ENCODE results near the gene NACC1. TPM values are rescaled to one million over a fixed set of nuclear protein-coding genes. Genes with fewer than 3 reads are reported as not detected.

NACC1 gene
- total and polyA plus RNA-seq, 2 of the 13 experiments (the other 11 are each of a cell fraction or from before 2014, with no cell fraction given), result 31.8 to 42.3 TPM

DNA sequence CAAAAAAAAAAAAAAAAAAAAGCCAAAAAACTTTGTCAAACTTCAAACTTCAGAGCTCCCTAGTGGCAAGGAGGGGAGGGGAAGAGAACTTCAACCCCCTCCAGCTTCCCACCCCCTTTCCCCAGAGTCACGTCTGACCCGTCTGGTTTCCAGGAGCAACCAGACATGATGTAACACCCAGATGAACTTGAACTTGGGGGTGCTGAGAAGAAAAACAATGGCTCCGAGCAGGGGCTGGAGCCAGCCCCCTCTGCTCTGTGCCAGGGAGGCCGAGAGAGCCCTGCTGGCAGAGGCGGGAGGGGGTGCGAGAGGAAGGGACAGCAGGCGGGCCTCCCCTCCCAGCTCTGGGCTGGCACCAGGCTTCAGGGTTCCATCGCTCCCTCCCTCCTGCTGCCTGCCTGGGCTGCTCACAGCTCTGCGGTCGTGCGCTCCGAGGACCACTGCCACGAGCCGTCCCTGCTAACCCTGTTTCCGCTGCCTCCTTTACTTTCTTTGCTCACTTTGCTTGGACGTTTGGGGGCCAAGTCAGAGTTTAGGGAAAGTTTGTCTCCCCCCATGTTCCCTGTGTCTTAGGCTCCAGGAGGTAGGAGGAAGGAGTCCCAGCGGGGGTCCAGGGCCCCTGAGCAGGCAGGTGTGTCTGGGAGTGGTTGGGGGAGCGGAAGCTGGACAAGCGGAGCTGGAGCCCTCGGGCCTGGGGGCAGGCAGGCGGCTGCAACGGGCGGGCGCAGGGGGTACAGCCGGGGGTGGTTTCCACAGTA, 26.5 kb upstream of the NACC1 start:
- no peak for ATAC-seq
- H3K27me3 ChIP-seq (ENCODE audit: control insufficient read depth in 1 of 2, insufficient read depth in 2 of 2, low read length in 2 of 2), result no peaks in the 10 kb centered on the region
- H4K20me1 ChIP-seq (ENCODE audit: insufficient read depth, low read length), result no peaks in the 10 kb centered on the region; the same call in 1 of the 2 replicates
- in situ Hi-C loops (cut with HindIII; ENCODE audit: extremely low pct_ligation_motif_present, low pct_unique_long_range_greater_than_20kb), result loop anchor here (5.0 kb wide), 2 partner anchors 59 to 114 kb away; no protein-coding TSS in a partner anchor
- no peak overlapping the region for H3K27ac ChIP-seq (ENCODE audit: extremely low read length, insufficient read depth, low read length)
- ChIA-PET POLR2A (interaction anchor here (0.5 to 0.7 kb wide), 2 partner anchors 16 to 106 kb away, joined by 3 read pairs; no protein-coding TSS in a partner anchor), CTCF (ENCODE audit: low intra/inter-chr PET ratio, low total read pairs) (no interaction called here)
- H2AFZ ChIP-seq (ENCODE audit: low read length), result no peak overlapping the region
- no peak for TF ChIP-seq HNF4G (IDR thresholded peaks at IDR 0.05; ENCODE audit: borderline replicate concordance, low read depth, low read length)
- no peak for TF ChIP-seq HNF4G (CRISPR knock-in tag; IDR thresholded peaks at IDR 0.05; ENCODE audit: borderline replicate concordance, low read depth)
- TF ChIP-seq NCOR1 (IDR thresholded peaks at IDR 0.05; ENCODE audit: borderline replicate concordance, low read length), result peak; percentile 74; the same call in 1 of the 2 replicates
- TF ChIP-seq SKI (IDR thresholded peaks at IDR 0.05; ENCODE audit: partially characterized antibody), result peak; percentile 51
- TF ChIP-seq ZNF124 (CRISPR knock-in tag; IDR thresholded peaks at IDR 0.05), result no peak
- TF ChIP-seq, protein P1, sequence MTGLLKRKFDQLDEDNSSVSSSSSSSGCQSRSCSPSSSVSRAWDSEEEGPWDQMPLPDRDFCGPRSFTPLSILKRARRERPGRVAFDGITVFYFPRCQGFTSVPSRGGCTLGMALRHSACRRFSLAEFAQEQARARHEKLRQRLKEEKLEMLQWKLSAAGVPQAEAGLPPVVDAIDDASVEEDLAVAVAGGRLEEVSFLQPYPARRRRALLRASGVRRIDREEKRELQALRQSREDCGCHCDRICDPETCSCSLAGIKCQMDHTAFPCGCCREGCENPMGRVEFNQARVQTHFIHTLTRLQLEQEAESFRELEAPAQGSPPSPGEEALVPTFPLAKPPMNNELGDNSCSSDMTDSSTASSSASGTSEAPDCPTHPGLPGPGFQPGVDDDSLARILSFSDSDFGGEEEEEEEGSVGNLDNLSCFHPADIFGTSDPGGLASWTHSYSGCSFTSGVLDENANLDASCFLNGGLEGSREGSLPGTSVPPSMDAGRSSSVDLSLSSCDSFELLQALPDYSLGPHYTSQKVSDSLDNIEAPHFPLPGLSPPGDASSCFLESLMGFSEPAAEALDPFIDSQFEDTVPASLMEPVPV (CRISPR knock-in tag; IDR thresholded peaks at IDR 0.05), result no peak
- TF ChIP-seq ELF4 (CRISPR knock-in tag; IDR thresholded peaks at IDR 0.05; ENCODE audit: borderline replicate concordance), result no peak
- TF ChIP-seq, protein P2, sequence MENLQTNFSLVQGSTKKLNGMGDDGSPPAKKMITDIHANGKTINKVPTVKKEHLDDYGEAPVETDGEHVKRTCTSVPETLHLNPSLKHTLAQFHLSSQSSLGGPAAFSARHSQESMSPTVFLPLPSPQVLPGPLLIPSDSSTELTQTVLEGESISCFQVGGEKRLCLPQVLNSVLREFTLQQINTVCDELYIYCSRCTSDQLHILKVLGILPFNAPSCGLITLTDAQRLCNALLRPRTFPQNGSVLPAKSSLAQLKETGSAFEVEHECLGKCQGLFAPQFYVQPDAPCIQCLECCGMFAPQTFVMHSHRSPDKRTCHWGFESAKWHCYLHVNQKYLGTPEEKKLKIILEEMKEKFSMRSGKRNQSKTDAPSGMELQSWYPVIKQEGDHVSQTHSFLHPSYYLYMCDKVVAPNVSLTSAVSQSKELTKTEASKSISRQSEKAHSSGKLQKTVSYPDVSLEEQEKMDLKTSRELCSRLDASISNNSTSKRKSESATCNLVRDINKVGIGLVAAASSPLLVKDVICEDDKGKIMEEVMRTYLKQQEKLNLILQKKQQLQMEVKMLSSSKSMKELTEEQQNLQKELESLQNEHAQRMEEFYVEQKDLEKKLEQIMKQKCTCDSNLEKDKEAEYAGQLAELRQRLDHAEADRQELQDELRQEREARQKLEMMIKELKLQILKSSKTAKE (CRISPR knock-in tag; IDR thresholded peaks at IDR 0.05; ENCODE audit: borderline replicate concordance), result peak; percentile 62
- TF ChIP-seq JUND (CRISPR knock-in tag; IDR thresholded peaks at IDR 0.05), result no peak
- no peak for TF ChIP-seq KDM2A (CRISPR knock-in tag; IDR thresholded peaks at IDR 0.05; ENCODE audit: borderline replicate concordance, low read depth)
- 0 out of 2 replicates have a peak, but pooled peaks have one; percentile 13 for TF ChIP-seq RARA (CRISPR knock-in tag; IDR thresholded peaks at IDR 0.05)
- no peak for TF ChIP-seq ZFY (CRISPR knock-in tag; IDR thresholded peaks at IDR 0.05)
- peak; percentile 68; the same call in 1 of the 2 replicates for TF ChIP-seq ZNF317 (CRISPR knock-in tag; IDR thresholded peaks at IDR 0.05)
- H3K4me1 ChIP-seq (ENCODE audit: insufficient read depth, low read length), result peaks cover 44% of the 10 kb centered on the region
- no peak for DNase-seq (ENCODE audit: low spot score)
- no peak overlapping the region for H3K4me3 ChIP-seq (replicated peaks in 1 of 3; ENCODE audit: insufficient read depth in 1 of 3, low read depth in 2 of 3, low read length in 3 of 3)
- intact Hi-C loops (cut with micrococcal nuclease; ENCODE audit: unreplicated experiment), result no loop called here
- H3K9me3 ChIP-seq (ENCODE audit: low read length), result no peaks in the 10 kb centered on the region
- H3K4me2 ChIP-seq (ENCODE audit: low read depth, low read length), result no peak overlapping the region
- H3K79me2 ChIP-seq (ENCODE audit: insufficient read depth, low read length), result no peaks in the 10 kb centered on the region
- BruUV-seq (replicated peaks), result no TSS peak
- H3K9ac ChIP-seq (ENCODE audit: insufficient read depth, low read depth, low read length), result no peak overlapping the region
- no peak for FAIRE-seq
- peaks cover 3 to 7% of the 10 kb centered on the region in 2 experiments; a peak in 3 of 5 replicates for H3K36me3 ChIP-seq (replicated peaks in 1 of 2; ENCODE audit: control insufficient read depth in 1 of 2, insufficient read depth in 2 of 2, low read length in 2 of 2)
- 88% methylated on average over 20 of the region's 25 CpGs for WGBS (ENCODE audit: low lambda C conversion rate)

Data from HepG2 (cell line).